A673 (cell line): ENCODE measurements around the gene LDB1. TPM values are rescaled to one million over a fixed set of nuclear protein-coding genes. Genes with fewer than 3 reads are reported as not detected.

Source experiments
- BruUV-seq: library from RNA; stranded (reverse); fragments of 400-500 nt; replicated peaks from 2 replicates; lab custom pipeline; 2021; lab: Mats Ljungman, UMichigan
- CTCF ChIA-PET: fragments of 300-600 bp; sonication (Branson Sonifier 250); formaldehyde crosslinking; loops from one replicate; lab custom pipeline; 2022; ENCODE audit warnings: antibody characterized with exemption; lab: Charles Lee
- POLR2A ChIA-PET: fragments of 300-600 bp; sonication (Branson Sonifier 250); formaldehyde crosslinking; loops from one replicate; lab custom pipeline; 2022; ENCODE audit warnings: antibody characterized with exemption; ENCODE audit not compliant: low non-redundant PET; lab: Charles Lee
- DNase-seq: peaks from one replicate; pipeline ENCODE4 v3.0.0-alpha.2; 2015; ENCODE audit warnings: low spot score
- H3K27ac ChIP-seq: fragments of 200-600 bp; sonication (generic); 2 replicates; pipeline ENCODE4 v1.5.1; 2016; ENCODE audit warnings: mixed run types, low read depth, mild to moderate bottlenecking, mixed read lengths, antibody characterized with exemption, low read length; ENCODE audit not compliant: poor library complexity, severe bottlenecking
- H3K27me3 ChIP-seq: fragments of 200-600 bp; sonication (generic); replicated peaks from 2 replicates; pipeline ENCODE4 v1.6.1; 2017; ENCODE audit warnings: mixed run types, low read depth, mild to moderate bottlenecking, mixed read lengths, antibody characterized with exemption, low read length; ENCODE audit not compliant: insufficient read depth, poor library complexity
- H3K36me3 ChIP-seq: fragments of 200-600 bp; sonication (generic); 2 replicates; pipeline ENCODE4 v1.6.1; 2016; ENCODE audit warnings: mixed run types, mild to moderate bottlenecking, mixed read lengths, antibody characterized with exemption, low read length; ENCODE audit not compliant: insufficient read depth, poor library complexity, severe bottlenecking
- H3K4me1 ChIP-seq: fragments of 200-600 bp; sonication (generic); 2 replicates; pipeline ENCODE4 v1.6.1; 2017; ENCODE audit warnings: mixed run types, mild to moderate bottlenecking, mixed read lengths, antibody characterized with exemption, low read length; ENCODE audit not compliant: insufficient read depth, poor library complexity, severe bottlenecking
- H3K4me3 ChIP-seq: fragments of 200-600 bp; sonication (generic); 2 replicates; pipeline ENCODE4 v1.5.1; 2016; ENCODE audit warnings: low read depth, mixed run types, mild to moderate bottlenecking, mixed read lengths, low read length; ENCODE audit not compliant: poor library complexity, severe bottlenecking
- H3K9me3 ChIP-seq: fragments of 200-600 bp; sonication (generic); 2 replicates; pipeline ENCODE4 v1.6.1; 2016; ENCODE audit warnings: mixed run types, low read depth, mild to moderate bottlenecking, mixed read lengths, antibody characterized with exemption, low read length; ENCODE audit not compliant: poor library complexity, severe bottlenecking
- EZH2 ChIP-seq: fragments of 200-600 bp; sonication (generic); IDR thresholded peaks from 2 replicates; pipeline ENCODE4 v1.6.1; 2017; ENCODE audit warnings: borderline replicate concordance, low read depth, mild to moderate bottlenecking, mixed read lengths, antibody characterized with exemption, low read length; ENCODE audit not compliant: poor library complexity, severe bottlenecking
- intact Hi-C: fragments of 100-400 bp; cut with micrococcal nuclease; formaldehyde crosslinking; loops from one replicate; pipeline ENCODE4 v1.10.0; 2022; ENCODE audit not compliant: unreplicated experiment
- total RNA-seq: library from RNA; stranded (reverse); gene quantifications from 2 replicates; pipeline ENCODE4 v1.2.3, GENCODE V29; 2021
- TF ChIP-seq, protein P1 (sequence below): fragments of 300-800, 200-600 bp; sonication (generic); conservative IDR thresholded peaks from 2 replicates; pipeline ENCODE4 v1.5.1; 2017; ENCODE audit warnings: low read depth, mild to moderate bottlenecking, antibody characterized with exemption, low read length, moderate library complexity, mixed read lengths

Gene LDB1
- total RNA-seq, 1 experiment from 2014 or later = 78.5 TPM

DNA sequence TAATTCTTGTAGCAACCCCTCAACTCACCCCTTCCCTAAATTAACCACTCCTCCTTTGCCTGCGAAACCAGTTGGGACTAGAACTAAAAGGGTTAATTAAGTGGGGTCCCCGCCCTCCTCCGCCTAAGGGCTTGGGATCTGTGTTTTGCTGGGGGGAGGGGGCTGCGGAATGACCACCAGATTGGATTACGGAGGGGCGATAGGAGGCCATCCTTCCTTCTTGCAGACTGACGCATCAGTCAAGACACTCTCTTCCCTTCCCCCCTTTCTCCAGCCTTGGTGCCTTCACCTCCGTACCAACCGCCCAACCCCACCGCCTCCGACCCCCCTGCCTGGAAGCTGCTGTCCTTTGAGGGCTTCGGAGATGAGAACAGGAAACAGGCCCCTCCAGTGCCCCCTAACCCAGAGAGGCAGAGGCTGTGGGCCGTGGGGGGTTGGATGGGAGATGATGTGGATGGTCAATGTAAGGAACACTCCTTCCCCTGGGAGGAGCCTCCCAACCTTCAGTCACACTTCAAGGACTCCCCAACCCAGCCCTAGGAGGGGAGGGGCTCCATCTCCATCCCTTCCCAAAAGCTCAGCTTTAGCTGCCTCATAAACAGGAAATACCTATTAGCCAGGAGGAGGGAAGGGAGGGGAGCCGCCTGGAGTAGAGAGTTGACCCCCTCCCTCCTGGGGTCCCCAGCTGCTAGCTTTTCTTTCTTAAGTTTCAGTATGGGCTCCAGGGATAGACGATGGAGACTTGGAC lies 997 bp upstream of the LDB1 start:
- Histone ChIP-seq H3K9me3 (no peaks in the 10 kb centered on the region), H3K27ac (peak overlapping the region; percentile 81), H3K4me3 (peak overlapping the region; percentile 76), H3K27me3 (no peaks in the 10 kb centered on the region), H3K36me3 (no peaks in the 10 kb centered on the region), H3K4me1 (peaks cover 49% of the 10 kb centered on the region)
- peak; percentile 87 for DNase-seq
- ChIA-PET CTCF (no interaction called here), POLR2A (no interaction called here)
- no TSS peak for BruUV-seq
- intact Hi-C loops = loop anchor here (1.0 kb wide), 1 partner anchor 11 kb away; no protein-coding TSS in a partner anchor
- TF ChIP-seq EZH2 = no peak
- TF ChIP-seq, protein P1, sequence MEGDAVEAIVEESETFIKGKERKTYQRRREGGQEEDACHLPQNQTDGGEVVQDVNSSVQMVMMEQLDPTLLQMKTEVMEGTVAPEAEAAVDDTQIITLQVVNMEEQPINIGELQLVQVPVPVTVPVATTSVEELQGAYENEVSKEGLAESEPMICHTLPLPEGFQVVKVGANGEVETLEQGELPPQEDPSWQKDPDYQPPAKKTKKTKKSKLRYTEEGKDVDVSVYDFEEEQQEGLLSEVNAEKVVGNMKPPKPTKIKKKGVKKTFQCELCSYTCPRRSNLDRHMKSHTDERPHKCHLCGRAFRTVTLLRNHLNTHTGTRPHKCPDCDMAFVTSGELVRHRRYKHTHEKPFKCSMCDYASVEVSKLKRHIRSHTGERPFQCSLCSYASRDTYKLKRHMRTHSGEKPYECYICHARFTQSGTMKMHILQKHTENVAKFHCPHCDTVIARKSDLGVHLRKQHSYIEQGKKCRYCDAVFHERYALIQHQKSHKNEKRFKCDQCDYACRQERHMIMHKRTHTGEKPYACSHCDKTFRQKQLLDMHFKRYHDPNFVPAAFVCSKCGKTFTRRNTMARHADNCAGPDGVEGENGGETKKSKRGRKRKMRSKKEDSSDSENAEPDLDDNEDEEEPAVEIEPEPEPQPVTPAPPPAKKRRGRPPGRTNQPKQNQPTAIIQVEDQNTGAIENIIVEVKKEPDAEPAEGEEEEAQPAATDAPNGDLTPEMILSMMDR = no peak

DNA sequence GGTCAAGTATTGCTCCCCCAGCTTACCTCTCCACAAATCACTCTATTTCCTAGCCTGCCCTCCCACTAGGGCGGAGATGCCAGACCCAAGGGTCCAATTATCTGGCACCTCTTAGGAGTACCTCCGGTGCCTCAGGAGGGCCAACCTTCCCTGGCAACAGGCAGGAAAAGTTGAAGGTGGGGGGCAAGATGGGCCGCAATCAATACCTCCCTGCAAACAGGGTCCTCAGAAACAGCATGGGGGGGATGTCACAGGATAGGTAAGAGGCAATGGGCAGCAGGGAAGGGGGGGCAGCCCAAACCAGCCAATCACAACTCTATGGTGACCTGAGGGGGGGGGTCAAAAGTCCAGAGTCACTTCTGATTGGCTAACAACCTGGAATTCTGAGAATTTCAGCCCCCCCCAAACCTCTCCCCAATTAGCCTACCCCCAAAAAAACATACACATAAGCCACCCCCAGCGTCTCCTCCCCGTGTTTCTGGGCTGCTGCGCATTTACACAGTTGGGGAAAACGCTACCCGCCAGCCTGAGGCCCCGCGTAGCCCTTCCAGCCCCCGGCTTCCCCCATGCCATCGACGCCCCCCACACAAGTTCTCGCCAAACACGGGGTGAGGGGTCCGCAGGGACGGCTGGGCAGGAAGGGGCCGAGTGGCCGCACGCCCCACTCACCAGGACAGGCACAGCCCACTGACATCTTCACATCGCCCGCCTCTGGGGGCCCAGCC lies 589 bp downstream of the LDB1 start:
- intact Hi-C loops = no loop called here
- peaks cover 61% of the 10 kb centered on the region for H3K4me1 ChIP-seq
- H3K27ac ChIP-seq = peak overlapping the region; percentile 81
- no peak for TF ChIP-seq EZH2
- TF ChIP-seq, protein P1 = no peak
- H3K36me3 ChIP-seq = no peaks in the 10 kb centered on the region
- H3K9me3 ChIP-seq = no peaks in the 10 kb centered on the region
- H3K4me3 ChIP-seq = peak overlapping the region; percentile 76
- POLR2A ChIA-PET = no interaction called here
- H3K27me3 ChIP-seq = no peaks in the 10 kb centered on the region
- CTCF ChIA-PET = interaction anchor here (0.6 kb wide), 1 partner anchor 16 kb away, joined by 11 read pairs; no protein-coding TSS in a partner anchor
- no TSS peak for BruUV-seq
- DNase-seq = peak; percentile 64

DNA sequence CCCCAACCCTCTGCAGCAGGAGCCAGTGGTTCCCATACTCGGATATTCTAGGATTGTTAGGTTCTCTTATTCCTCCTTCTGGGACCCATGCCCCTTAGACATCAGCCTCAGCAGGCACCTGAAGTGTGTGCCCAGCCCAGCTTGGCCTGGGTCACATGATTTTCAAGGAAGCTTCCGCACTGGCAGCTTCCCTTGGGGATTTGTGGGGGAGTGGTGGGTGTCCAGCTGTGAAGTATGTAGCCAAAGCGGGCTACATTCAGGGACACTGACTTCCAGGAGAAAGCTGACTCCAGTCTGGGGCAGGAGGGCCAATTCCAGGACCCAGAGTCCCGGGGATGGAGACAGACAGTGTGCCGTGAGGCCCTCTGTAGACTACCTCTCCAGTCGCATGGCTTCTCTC lies 1.3 kb downstream of the LDB1 start:
- H3K9me3 ChIP-seq = no peaks in the 10 kb centered on the region
- H3K27ac ChIP-seq = peak overlapping the region; percentile 81
- no peaks in the 10 kb centered on the region for H3K36me3 ChIP-seq
- POLR2A ChIA-PET = interaction anchor here (0.6 kb wide), 1 partner anchor 37 kb away, joined by 7 read pairs; no protein-coding TSS in a partner anchor
- H3K4me1 ChIP-seq = peaks cover 61% of the 10 kb centered on the region
- TF ChIP-seq, protein P1 = no peak
- TF ChIP-seq EZH2 = no peak
- CTCF ChIA-PET = interaction anchor here (0.6 kb wide), 1 partner anchor 17 kb away, joined by 11 read pairs; no protein-coding TSS in a partner anchor
- intact Hi-C loops = no loop called here
- no peaks in the 10 kb centered on the region for H3K27me3 ChIP-seq
- peak overlapping the region; percentile 76 for H3K4me3 ChIP-seq
- no TSS peak for BruUV-seq
- DNase-seq = peak; percentile 78
